ENCODE measurements around the gene VAV3. TPM values are rescaled to one million over a fixed set of nuclear protein-coding genes. Genes with fewer than 3 reads are reported as not detected.

Gene VAV3
- total and polyA plus RNA-seq, 11 donors = 0.57 to 8.3 (median 1.9) TPM

DNA sequence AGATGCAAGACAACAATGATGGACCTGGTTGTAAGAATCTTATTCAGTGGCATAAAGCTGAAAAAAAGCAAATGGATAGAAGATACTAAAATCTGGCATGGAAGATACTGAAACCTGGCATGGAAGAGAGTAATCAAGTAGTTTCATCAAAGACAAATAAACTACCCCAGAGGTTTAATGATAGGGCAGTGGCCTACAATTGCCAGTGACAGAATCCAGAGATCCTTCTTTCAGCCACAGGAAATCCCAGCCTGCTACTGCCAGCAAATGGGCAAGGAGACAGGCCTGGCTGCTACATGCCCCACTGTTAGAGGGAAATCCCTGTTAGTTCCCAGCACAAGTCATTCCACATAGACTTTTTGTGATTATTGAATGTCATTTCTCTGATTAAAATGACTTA lies 409.4 kb downstream of the VAV3 start:
- intact Hi-C loops (cut with DNase I) = no loop called here
- no peaks in the 10 kb centered on the region for H3K27me3 ChIP-seq
- TF ChIP-seq, protein P1, sequence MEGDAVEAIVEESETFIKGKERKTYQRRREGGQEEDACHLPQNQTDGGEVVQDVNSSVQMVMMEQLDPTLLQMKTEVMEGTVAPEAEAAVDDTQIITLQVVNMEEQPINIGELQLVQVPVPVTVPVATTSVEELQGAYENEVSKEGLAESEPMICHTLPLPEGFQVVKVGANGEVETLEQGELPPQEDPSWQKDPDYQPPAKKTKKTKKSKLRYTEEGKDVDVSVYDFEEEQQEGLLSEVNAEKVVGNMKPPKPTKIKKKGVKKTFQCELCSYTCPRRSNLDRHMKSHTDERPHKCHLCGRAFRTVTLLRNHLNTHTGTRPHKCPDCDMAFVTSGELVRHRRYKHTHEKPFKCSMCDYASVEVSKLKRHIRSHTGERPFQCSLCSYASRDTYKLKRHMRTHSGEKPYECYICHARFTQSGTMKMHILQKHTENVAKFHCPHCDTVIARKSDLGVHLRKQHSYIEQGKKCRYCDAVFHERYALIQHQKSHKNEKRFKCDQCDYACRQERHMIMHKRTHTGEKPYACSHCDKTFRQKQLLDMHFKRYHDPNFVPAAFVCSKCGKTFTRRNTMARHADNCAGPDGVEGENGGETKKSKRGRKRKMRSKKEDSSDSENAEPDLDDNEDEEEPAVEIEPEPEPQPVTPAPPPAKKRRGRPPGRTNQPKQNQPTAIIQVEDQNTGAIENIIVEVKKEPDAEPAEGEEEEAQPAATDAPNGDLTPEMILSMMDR (IDR thresholded peaks at IDR 0.05) = no peak
- no peak for TF ChIP-seq POLR2A (IDR thresholded peaks at IDR 0.05)

DNA sequence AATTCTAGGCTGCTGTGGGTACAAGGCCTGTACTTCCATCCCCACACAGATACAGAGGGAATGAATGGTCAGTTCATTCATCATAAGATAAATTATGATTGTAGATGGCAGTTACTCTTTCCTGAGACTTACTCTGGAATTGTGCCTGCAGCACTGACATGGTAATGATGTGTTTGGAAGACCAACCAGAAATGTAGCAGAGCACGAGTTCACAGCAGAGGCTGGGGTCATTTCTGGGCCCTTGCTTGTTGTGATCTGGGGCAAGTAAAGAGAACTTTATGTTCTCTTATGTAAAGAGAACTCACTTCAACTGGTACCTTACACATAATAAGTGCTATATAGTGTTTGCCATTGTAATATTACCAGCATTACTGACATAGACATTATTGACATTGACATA lies 412.2 kb downstream of the VAV3 start:
- H3K9me3 ChIP-seq = no peaks in the 10 kb centered on the region
- no peaks in the 10 kb centered on the region for H3K4me1 ChIP-seq
- 53 to 71% (median 59%) methylated on average over 1 of the region's 1 CpG for WGBS, 4 donors
- no peaks in the 10 kb centered on the region for H3K36me3 ChIP-seq
- H3K4me3 ChIP-seq = no peak overlapping the region
- no peak for TF ChIP-seq POLR2A (IDR thresholded peaks at IDR 0.05)
- TF ChIP-seq, protein P1 (IDR thresholded peaks at IDR 0.05) = no peak
- H3K27ac ChIP-seq = no peak overlapping the region
- intact Hi-C loops (cut with DNase I) = no loop called here
- no peaks in the 10 kb centered on the region for H3K27me3 ChIP-seq
- DNase-seq (no peak), ATAC-seq (no peak)

More for the DNA sequence above, 409.4 kb downstream of the VAV3 start:
- ATAC-seq = no peak
- Histone ChIP-seq H3K36me3 (no peaks in the 10 kb centered on the region), H3K4me3 (no peak overlapping the region), H3K9me3 (no peaks in the 10 kb centered on the region), H3K27ac (no peak overlapping the region), H3K4me1 (no peaks in the 10 kb centered on the region)
- no peak for DNase-seq

DNA sequence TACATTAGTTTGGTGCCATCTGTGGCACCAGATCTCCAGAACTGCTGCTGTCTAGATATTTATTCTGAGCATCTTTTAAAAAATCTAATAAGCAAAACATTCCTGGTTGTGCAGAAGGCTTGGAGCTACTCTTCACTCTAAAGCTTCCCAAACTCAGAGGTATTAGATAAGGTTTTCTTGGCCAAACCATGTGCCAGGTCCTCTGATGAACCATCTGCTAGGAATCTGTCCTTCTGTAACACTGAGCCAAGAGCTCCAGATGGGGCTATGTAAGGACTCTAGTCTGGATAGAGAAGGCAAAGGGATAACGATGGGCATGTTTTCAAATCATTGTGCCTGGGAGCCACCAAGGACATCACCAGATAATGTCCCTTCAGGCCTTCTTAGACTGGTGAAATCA lies 413.5 kb downstream of the VAV3 start:
- ATAC-seq (no peak), DNase-seq (no peak)
- WGBS, 4 donors = 70 to 86% (median 80%) methylated on average over 1 of the region's 1 CpG
- Histone ChIP-seq H3K27me3 (no peaks in the 10 kb centered on the region), H3K36me3 (no peaks in the 10 kb centered on the region), H3K27ac (no peak overlapping the region), H3K4me1 (no peaks in the 10 kb centered on the region), H3K4me3 (no peak overlapping the region), H3K9me3 (no peaks in the 10 kb centered on the region)
- intact Hi-C loops (cut with DNase I) = no loop called here
- no peak for TF ChIP-seq POLR2A (IDR thresholded peaks at IDR 0.05)
- TF ChIP-seq, protein P1 (IDR thresholded peaks at IDR 0.05) = no peak

DNA sequence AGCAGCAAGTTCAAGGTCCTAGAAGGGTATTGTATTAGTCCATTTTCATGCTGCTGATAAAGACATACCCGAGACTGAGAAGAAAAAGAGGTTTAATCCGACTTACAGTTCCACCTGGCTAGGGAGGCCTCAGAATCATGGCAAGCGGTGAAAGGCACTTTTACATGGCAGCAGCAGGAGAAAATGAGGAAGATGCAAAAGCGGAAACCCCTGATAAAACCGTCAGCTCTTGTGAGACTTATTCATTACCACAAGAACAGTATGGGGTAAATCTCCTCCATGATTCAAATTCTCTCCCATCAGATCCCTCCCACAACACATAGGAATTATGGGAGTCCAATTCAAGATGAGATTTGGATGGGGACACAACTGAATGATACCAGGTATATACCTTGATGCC lies 414.6 kb downstream of the VAV3 start:
- no peak for ATAC-seq
- no peak for DNase-seq
- Histone ChIP-seq H3K4me3 (no peak overlapping the region), H3K9me3 (no peaks in the 10 kb centered on the region), H3K27me3 (no peaks in the 10 kb centered on the region), H3K36me3 (no peaks in the 10 kb centered on the region), H3K4me1 (no peaks in the 10 kb centered on the region), H3K27ac (no peak overlapping the region)
- intact Hi-C loops (cut with DNase I) = no loop called here
- no peak for TF ChIP-seq POLR2A (IDR thresholded peaks at IDR 0.05)
- TF ChIP-seq, protein P1 (IDR thresholded peaks at IDR 0.05) = no peak
- 82 to 90% (median 85%) methylated on average over 5 of the region's 5 CpGs for WGBS, 4 donors

All from heart left ventricle (tissue), 16 donors.